Ramos (cell line): ENCODE measurements around the gene TCF12.
"Not testable (repeated sequence)": the region's sequence is repeated elsewhere in the genome, so short reads cannot be mapped to it uniquely, and the experiment has no call there.

Experiments used
- in situ Hi-C: fragments of 300-500 bp; cut with MboI; formaldehyde crosslinking; loops from one replicate; pipeline ENCODE4 v1.14.3; 2022; ENCODE audit warnings: low sequenced_read_pairs; ENCODE audit not compliant: unreplicated experiment

Gene TCF12

DNA sequence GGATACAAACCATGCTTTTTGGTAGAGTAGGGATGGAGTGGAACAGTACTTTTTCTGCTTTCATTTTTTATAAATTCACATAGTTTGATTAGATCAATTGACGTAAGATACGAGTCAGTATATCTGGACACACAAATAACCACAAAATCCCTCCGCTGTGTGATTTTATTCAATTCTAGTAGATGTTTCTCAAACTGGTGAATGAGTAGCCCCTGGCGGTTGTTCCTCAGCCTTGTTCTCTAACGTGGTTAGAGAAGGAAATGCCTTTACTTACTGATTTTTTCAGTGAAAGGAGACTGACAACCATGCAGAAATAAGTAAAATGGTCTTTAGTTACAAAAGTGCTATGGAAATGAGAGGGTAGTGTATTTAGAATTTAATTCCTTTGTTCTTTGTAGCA, 161.0 kb downstream of the TCF12 start:
- in situ Hi-C loops, result no loop called here

DNA sequence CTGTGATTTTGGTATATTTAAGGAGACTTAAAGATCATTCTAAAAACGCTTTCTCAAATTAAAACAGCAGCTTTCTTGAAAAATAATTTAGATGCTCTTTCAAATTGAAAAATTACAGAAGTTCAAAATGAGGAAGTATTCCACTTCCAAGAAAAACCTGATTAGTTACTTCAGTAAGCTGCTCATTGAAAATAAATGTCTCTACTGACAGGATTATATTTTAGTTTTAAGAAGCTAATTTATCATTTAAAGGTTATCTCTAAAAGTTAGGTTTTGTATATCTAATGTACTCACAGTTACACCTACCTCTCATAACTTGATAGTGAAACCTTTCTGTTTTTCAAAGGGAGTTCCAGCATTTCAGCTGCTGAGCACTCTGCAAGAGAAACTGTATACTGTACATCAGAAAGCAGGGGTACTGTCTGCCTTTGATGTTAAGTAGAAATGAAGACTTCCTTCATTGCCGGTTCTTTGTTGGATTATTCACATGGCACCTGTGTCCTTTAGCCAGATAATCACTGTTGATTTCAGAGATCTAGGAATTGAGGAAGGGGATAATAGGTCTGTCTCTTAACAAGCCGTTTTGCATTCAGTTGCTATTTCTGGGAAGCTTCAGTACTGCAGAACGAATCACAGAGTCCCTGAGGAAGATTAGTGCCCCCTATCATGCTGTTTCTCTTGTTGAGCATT, 161.6 kb downstream of the TCF12 start:
- in situ Hi-C loops, result no loop called here

DNA sequence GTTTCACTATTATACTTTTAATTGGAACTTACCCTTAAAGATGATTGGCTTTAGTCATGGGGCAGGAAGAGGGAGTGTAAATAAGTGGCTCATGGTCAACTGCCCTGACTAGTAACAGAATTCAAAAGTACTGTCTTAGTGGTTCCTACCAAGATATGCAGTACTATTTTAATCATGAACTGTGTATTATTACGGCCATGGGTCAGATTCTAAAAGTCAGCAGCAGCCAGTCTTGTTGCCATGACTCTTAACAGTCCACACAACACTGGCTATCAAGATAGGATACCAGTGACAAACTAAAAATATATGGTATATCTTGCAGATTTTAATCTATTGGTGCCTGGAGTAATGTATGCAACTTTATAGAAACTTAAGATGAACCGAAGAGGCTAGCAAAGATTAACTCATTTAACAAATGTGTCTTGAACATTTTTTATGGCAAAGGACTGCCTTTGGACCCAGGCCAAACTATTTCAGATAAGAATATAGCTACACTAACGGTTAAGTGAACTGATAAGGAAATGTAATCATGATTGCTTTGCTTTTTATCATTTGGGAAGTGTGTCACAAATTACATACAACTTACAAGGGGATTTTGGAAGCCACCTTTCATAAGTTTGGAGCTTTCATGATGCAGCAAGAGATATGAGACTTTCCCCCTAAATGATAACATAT, 163.7 kb downstream of the TCF12 start:
- in situ Hi-C loops, result no loop called here

DNA sequence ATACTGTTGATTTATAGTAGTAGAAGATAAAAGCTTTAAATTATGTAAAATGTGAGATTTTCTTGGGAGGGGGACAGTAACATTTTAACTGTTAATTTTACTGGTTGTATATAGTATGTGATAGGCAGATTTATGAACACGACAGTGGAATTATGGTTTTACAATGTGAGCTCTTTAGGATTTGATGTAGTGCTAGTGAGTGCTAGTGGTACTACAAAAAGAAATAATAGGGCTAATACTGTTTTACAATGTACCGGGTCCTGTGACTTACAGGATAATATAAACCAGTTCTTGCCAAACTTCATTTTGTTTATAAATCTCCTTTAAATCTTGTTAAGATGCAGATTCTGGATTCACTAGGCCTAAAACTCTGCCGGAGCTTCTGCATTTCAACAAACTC, 165.7 kb downstream of the TCF12 start:
- in situ Hi-C loops, result no loop called here

DNA sequence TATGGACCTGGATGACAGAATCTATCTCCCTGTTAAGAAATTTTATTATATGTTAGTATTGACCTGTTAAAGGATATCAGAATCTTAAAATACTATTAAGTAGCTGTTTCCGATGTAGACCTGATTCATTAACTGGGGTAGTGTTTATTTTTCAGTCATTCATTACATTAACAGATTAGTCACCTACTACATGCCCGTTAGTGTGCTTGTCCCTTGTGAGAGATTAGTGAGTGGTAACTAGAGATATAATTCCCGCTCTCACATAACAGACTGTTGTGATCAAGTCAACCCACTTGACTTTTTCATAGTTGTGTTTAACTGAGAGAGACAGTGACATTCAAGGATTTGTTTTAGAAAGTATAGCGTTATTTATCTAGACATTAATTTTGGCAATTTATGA, 166.8 kb downstream of the TCF12 start:
- in situ Hi-C loops, result no loop called here

DNA sequence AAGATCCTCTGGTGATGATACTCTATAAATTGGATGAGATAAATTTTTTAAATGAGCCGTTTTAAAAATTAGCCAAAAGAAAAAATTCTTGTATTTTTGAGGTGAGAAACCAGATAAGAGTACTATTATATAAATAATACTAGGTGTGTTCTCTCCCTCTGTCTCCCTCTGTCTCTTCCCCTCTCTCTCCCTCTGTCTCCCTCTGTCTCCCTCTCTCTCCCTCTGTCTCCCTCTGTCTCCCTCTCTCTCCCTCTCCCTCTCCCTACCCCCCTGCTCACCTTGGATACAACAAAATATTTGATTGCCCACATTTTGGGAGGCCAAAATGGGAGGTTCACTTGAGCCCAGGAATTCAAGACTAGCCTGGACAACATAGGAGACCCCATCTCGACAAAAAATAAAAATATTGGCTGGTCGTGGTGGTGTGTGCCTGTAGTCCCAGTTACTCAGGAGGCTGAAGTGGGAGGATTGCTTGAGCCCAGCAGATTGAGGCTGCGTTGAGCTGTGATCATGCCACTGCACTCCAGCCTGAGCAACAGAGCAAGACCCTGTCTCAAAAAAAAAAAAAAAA, 168.5 kb downstream of the TCF12 start:
- in situ Hi-C loops, result no loop called here

DNA sequence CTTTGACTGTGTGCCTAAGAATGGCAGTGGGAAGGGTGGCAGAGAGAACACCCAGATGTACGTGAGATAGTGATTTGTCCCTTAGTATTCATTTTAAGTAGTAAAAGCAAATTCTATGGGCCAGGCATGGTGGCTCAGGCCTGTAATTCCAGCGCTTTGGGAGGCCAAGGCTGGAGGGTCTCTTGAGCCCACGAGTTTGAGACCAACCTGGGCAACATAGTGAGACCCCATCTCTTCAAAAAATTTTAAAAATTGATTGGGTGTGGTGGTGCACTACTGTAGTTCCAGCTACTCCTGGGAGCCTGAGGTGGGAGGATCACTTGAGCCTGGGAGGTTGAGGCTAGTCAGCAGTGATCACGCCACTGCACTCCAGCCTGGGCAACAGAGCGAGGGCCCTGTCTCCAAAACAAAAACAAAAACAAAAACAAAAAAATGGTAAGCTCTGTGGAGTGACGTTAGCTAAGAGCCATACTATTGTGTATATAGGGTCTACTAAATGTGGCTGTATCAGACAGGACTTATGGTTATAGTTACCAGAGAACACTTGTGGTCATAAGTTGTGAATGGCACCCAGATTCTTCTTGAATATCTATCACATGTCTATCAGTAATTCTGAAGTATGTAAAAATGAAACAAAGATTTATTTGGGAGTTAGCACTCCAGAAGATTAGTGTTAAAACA, 171.5 kb downstream of the TCF12 start:
- in situ Hi-C loops, result no loop called here

DNA sequence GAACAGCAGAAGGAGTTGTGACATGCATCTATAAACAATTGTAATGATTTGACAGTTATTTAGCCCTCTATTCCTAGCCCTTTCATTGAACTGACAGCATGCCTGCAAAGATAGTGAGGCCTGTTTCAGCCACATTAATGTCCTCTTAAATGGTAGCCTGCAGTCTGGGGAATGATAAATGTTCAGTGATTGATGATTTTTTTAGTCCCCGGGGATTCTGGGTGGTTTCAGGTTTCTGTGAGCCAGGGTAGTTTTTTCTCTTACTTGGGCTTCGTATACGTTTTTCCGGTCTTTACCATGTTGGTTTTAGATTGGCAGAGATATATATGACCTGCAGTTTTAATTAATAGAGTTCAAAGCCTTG, 172.0 kb downstream of the TCF12 start:
- in situ Hi-C loops, result no loop called here

DNA sequence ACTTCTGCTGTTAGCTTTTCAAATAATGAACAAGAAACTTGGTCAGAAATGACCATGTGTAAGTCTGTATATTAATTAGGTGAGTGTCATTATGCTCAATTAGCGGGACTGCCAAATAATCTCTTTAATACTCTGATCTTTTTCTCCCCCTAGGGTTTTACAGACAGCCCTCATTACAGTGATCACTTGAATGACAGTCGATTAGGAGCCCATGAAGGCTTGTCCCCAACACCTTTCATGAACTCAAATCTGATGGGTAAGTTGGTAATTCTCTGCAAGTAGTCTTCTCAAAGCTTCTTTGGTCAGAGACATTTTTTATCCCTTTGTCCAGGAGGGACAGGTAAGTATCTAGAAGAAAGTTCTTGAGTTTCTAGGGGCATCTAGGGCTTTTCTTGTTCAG, 173.2 kb downstream of the TCF12 start:
- in situ Hi-C loops, result no loop called here

DNA sequence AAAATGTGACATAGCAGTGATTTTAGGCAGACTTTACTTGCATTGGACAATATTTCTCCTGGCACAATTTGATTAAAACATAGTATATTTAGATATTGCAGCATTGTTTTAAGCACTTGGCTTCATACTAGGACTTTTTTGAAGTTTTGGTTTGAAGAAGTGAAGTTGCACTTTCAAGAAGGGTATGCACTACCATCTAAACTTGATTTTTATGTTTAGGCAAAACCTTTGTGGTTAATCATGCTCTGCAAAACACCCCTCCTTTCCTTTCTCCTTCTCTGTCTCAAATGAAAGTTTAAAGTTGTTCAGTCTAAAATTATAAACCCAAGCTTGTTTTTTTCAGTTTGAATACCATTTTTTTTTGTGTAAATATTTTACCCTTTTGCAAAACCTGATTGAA, 173.8 kb downstream of the TCF12 start:
- in situ Hi-C loops, result no loop called here

DNA sequence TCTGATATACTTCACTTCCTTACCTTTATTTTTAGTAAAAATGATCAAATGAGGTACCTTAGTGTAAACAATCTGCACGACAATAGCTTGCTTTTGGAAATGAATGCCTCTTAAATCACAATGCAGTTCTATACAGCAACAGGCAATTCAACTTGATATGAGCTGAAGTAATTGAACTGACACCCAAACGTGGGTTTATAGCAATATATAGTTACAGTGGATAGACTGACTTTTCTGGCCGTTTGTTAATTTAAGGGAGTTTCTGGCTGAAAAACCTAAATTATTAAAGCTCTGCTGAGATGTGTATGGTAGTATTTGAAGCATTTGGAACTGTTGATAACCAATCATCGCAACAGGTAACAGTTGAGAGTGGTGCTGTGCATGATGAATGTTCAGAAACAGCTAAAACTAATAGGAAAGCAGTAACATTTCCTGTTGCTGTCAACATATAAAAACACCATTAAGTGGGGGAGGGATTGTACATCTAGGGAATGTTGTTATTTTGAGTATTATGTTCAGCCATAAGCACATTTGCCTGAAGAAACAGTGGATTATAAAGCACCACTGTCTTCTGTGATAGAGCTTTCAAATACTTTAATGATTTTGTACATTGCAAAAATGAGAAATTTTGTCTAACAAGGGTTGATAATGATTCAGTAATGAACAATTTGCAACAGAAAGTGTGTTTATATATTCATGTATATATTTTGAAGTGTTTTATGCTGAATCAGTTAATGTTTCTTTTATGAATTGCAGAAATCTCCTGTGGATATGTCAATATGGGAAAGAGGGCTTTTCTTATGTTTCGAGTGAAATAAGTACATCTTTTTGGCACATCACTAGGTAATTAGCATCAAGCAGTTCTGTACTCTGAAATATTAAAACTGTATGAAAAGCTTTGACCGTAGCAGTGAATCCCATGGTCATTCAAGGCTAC, 176.1 kb downstream of the TCF12 start:
- in situ Hi-C loops, result no loop called here

DNA sequence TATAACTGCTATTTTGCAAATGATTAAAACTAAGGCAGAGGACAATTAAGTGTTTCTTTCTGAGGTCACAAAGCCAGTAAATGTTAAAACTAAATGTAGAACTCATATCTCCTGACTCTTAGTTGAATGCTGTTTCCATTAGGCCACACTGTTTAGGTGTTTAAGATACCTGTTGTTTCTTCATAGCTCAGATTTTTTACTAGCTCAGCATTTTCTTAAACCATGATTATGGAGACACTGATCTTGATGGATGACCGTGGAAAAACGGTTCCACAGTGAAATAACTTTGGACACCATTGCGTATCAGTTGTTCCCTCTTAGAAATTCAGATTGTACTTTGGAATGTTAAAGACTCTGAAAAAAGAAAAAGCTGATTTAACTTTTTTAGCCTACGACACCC, 177.5 kb downstream of the TCF12 start:
- in situ Hi-C loops, result no loop called here

DNA sequence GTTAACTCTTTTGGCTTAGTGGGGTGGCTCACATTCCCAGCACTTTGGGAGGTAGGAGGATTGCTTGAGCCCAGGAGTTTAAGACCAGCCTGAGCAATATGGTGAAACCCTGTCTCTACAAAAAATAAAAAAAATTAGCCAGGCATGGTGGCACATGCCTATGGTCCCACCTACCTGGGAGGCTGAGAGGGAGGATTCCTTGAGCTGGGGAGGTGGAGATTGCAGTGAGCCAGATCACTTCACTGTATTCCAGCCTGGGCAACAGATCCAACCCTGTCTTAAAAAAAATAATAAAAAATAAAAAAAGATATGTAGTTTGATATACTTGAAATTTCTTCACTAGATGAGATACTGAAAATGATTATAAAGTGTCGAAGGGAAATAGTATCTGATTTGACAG, 178.8 kb downstream of the TCF12 start:
- in situ Hi-C loops, result no loop called here

DNA sequence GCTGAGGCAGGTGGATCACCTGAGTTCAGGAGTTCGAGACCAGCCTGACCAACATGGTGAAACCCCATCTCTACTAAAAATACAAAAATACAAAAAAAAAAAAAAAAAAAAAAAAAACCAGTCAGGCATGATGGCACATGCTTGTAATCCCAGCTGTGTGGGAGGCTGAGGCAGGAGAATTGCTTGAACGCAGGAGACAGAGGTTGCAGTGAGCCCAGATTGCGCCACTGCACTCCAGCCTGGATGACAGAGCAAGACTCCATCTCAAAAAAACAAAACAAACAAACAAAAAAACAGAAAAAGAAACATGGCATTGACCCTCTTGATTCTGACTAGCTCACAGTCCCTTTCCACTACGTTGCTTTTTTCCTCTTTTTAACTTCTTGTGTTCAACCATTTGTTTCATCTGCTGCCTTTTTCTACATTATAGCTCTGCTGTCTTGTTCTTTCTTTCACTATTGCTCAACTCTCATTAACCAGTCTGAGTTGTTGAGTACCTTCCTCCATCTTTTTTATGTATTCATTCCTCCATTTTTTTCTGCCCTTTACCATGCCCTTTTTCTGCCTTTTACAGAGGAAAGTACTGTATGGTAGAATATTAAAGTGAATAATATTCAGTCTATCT, 179.6 kb downstream of the TCF12 start:
- in situ Hi-C loops, result not testable (repeated sequence)

DNA sequence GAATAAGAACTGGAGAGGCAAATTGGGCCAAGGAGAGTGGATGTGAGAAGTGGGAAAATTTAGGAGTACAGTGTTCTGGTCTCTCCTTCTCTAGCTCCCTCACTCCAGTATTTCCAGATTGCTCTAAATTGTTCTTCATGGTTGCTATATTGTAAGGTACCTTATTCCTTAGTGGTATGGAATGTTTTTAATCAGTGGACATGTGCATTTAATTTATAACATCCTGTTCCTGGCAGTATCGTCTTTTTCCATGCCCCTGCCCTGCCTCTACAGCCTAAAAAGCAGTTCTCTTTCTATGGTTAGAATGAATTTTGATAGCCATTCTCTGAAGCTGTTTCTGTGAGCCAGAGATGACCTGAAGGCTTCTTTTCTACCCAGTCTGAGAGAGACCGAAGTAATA, 180.5 kb downstream of the TCF12 start:
- in situ Hi-C loops, result no loop called here

DNA sequence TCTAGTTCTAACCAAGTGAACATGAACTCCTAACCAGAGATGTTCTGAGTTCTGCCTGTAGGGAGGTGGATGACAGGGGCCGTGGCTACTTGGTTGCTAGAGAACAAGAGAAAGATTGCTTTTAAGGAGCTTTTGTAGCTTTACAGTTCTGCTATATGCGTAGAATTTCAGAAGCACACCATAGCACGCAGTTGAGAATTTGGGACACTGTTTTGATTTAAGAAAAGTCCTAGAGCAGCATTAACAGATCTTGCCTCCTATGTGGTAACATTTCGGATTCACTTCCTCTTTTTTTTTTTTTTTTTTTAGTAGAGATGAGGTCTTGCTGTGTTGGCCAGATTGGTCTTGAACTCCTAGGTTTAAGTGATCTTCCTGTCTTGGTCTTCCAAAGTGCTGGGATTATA, 181.7 kb downstream of the TCF12 start:
- in situ Hi-C loops, result no loop called here

DNA sequence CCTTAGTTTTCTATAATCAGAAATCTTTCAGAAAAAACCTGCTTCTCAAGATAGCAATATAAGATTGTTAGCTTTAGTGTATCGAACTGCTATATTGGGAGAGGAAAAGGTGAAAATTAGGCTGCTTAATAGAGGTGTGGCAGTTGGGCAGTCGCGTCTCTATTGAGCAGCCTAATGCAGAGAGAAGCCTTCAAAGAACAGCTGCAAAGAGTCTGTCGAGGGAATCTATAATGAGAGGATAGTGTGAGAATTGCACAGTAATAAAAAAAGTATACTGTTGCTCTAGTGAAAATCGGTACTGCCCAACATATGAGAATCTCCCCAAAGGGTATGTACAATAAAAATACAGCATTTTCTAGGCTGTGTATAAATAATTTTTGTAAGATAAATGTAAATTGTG, 184.4 kb downstream of the TCF12 start:
- in situ Hi-C loops, result no loop called here

DNA sequence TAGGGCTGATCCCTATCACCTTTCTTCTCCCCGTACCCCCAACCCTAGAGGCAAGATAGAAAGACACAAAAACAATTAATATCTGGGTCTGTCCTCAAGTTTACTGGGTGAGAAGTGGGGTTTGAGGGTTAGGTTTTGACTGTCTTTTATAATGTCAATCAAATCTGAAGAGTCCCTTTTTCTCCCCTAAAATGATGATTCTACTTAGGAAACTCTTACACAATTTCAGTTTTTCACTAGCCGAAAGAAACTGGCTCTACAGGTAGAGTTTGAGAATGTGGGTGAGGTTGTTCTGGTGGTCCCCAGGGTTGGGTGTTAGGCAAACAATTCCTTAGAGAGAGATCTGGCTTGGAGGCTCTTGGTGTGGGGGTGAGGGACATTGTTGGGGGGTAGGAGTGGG, 189.9 kb downstream of the TCF12 start:
- in situ Hi-C loops, result no loop called here

DNA sequence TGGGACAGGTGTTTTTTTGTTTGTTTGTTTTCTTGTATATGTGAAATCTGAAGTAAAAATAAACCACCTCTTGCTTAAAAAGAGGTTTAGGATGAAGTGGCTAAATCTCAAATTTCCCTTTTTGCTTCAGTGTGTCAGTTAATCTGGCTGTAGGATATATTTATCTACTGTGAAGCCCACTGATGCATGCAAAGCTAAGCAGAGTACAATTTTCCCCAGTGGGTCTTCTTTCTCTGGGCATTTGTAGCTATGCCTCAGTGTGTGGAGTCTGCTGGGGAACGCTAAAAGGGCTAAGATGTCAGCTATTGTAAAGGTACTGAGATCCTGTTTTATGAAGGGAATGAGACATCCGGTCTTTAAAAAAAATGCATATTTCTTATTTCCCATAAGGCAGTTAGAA, 190.6 kb downstream of the TCF12 start:
- in situ Hi-C loops, result no loop called here

DNA sequence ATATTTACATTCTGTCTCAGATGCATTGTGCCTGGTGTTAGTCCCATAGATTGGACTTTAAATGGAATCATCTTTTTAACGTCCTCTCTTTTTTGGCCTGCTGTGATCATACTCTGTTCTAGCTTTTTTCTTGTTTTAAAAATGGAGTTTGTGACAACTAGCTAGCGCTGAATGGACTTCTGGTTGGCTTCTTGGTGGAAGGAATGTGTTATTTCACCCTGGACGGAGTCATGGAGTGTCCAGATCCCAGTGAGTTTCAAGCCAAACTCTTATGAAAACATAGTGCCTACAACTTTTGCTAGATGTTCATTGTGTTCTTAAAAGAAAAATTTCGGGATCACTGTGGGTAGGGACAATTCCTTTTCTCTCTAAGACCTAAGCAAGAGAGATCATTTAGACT, 192.6 kb downstream of the TCF12 start:
- in situ Hi-C loops, result no loop called here
